CD4-positive, alpha-beta T cell treated with Interleukin-12 subunit alpha and Interleukin-12 subunit beta, for 1 hour (primary cell): Measurements from ENCODE around the gene PRKG2.

ENCODE experiments used
- DNase-seq: peaks from one replicate; pipeline ENCODE4 v3.0.0-alpha.2; 2020

Gene PRKG2

DNA sequence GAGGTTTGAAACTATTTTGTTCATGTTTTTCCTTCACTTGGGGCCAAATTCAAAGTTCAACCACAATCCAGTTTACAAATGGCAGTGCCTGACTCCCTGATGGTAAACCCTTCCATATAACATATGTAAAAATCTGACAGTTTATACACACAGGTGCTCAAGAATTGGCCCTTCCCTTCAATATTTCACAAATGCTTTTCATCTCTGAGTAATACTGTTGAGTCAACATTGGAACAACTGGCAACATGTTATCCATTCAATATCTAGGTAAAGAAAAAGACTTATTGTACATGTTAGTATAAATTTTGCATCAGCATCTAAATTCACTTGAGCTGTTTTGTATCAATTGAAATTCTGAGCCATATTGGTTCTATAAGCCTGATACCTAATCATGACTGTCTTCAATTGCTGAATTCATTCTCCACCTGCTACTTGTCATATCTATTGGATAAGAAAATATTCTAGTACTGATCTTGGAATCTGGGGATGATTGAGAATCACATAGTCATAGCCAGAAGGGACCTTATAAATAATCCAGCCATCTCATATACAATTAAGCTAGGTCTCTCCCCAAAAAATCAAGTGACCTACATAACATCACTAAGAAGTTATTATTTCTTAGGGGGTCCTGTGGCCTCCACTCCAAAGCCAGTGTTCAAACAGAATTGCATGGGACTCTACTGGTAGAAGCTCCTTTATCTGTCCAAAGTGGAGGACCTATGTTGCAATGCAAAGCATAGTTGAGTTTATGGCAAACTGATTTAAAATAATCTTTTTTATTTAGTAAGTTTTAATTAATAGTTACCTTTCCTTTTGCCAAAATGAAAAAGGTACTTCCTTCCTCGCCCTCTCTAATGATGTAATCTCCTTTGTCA is 61.9 kb downstream of the PRKG2 start:
- DNase-seq: no peak

- no peak for DNase-seq
These were observed 65.0 kb downstream of the PRKG2 start for GRCh38 chr4:81149976-81150375.

DNA sequence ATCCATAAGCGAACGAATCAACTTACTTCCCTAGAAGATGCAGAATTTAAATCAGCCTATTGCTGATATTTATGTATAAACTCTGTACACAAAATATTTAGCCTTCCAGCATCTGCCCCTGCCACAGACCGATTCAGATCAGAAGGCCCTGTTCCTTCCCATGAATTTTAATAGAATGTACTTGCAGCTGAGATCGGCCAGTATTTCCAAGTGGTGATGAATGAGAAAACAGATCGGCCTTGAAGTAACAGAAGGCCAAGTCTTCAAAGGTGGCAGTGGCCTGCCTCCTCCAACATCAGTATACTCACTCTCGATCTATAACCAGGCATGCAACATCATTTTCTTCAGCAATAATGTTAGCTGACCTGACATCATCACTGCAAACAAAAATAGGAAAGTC is 66.4 kb downstream of the PRKG2 start:
- DNase-seq: no peak

DNA sequence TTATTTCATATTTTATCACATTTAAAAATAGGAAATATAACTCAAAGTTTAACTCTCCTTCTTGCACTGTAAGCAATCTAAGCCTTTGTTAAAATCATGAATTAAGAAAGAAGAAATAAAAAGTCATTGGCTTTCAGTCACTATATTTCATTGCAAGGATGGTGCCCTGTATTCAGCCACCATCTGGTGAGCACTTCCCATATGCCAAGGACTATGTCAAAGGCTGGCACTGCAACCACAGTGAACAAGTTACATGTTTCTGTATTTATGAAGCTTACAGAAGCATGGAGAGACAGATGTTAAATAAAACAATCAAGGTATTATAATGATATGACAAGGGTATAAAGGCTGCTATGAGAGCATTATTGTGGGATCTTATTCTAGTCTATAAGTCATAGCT is 68.6 kb downstream of the PRKG2 start:
- no peak for DNase-seq

- DNase-seq: no peak
These were observed 71.8 kb downstream of the PRKG2 start for GRCh38 chr4:81143183-81143582.

DNA sequence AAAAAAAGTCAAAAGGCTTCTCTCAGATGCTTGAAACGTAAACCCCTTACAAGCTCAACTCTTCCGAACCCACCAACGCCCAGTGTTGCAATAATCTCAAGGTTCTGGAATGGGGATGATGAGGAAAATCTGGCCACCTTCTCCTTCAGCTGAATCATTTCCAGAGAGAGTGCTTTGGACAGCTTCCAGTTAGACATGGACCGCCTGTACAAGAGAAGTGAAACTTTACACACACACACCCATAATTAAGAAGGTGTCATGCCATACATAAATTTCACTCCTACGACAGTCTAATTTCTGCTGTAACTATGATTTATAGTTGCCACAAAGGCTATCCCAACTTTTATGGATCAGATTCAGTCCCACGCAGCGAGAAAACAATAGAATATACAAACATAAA is 72.3 kb downstream of the PRKG2 start:
- DNase-seq: no peak

- no peak for DNase-seq
These were observed 77.1 kb downstream of the PRKG2 start for GRCh38 chr4:81137894-81138293.

DNA sequence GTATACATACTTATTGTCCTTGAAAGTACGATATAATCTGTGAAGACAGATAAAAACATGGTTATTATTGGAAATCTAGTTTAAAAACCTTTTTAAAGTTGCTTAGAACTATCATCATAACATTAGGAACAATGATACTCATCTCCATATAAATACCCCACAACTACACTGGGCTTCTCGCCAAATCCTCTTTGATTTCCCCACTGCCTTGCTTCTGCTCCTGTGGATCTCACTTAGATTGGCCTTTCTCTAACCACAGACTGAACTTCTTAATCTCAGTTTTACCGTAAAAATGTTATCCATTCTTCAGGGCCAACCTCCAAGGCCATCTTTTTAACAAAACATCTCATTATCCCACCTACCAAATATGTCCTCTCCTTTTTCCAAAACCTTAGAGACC is 77.6 kb downstream of the PRKG2 start:
- DNase-seq: no peak

- DNase-seq: no peak
These were observed 78.7 kb downstream of the PRKG2 start for GRCh38 chr4:81136161-81136905.

- DNase-seq: no peak
These were observed 79.5 kb downstream of the PRKG2 start for GRCh38 chr4:81135501-81135900.

GRCh38 chr4:81131563-81131962 is 83.5 kb downstream of the PRKG2 start:
- DNase-seq: no peak

DNA sequence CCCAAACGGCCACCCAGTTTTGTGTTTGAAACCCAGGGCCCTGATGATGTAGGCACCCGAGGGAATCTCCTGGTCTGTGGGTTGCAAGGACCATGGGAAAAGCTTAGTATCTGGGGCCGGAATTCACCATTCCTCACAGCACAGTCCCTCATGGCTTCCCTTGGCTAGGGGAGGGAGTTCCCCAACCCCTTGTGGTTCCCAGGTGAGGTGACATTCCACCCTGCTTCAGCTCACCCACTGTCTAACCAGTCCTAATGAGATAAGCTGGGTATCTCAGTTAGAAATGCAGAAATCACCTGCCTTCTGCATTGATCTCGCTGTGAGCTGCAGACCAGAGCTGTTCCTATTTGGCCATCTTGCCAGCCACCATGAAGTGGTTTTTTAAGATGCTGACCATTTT is 84.0 kb downstream of the PRKG2 start:
- no peak for DNase-seq

DNA sequence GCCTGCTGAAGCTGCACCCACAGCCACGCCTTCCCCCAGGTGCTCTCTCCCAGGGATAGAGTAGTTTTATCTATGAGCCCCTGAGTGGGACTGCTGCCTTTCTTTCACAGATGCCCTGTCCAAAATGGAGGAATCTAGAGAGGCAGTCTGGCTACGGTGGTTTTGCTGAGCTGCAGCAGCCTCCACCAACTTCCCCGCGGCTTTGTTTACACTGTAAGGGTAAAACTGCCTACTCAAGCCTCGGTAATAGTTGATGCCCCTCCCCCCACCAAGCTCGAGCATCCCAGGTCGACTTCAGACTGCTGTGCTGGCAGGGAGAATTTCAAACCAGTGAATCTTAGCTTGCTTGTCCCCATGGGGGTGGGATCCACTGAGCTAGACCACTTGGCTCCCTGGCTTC is 84.5 kb downstream of the PRKG2 start:
- DNase-seq: no peak

DNA sequence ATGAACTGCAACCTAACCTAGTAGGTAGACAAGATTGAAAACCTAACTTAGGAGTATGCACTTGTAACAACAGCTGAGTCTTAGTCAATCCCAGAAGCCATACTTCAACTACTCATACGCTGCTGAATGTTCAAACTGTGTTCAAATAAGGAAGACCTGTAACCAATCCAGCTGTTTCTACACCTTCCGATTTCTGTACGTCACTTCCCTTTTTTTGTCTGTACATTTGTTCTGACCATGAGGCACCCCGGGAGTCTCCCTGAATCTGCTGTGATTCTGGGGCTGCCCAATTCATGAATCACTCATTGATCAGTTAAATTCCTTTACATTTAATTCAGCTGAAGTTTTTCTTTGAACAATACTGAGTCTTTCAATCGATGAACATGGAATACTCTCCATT is 95.0 kb downstream of the PRKG2 start:
- no peak for DNase-seq

GRCh38 chr4:81118086-81118485 is 96.9 kb downstream of the PRKG2 start:
- DNase-seq: no peak

DNA sequence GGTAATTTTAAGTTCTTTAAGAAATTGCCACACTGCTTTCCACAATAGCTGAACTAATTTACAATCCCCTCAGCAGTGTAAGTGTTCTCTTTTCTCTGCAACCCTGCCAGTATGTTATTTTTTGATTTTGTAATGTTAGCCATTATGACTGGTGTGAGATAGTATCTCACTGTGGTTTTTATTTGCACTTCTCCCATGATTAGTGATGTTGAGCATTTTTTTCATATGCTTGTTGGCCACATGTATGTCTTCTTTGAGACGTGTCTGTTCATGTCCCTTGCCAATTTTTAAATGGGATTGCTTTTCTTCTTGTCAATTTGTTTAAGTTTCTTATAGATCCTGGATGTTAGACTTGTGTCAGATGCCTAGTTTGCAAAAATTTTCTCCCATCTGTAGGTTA is 98.5 kb downstream of the PRKG2 start:
- no peak for DNase-seq

GRCh38 chr4:81113024-81113423 is 102.0 kb downstream of the PRKG2 start:
- DNase-seq: no peak

DNA sequence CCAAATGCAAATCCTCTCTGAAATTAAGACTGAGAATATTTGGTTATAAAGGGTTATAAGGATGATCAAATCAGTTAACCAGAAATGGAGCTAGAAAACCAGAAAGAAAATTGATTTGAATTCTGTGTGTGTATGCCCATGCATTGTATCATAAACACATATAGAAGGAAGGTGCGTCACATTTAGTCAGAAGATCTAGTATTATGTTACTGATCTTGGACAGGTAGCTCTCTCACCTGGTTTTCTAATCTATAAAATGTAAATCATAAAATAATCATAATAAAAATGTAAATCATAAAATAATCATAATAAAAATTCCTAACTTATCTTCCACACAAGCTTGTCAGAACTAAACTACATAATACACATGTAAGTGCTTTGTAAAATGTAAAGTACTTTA is 105.7 kb downstream of the PRKG2 start:
- DNase-seq: no peak

DNA sequence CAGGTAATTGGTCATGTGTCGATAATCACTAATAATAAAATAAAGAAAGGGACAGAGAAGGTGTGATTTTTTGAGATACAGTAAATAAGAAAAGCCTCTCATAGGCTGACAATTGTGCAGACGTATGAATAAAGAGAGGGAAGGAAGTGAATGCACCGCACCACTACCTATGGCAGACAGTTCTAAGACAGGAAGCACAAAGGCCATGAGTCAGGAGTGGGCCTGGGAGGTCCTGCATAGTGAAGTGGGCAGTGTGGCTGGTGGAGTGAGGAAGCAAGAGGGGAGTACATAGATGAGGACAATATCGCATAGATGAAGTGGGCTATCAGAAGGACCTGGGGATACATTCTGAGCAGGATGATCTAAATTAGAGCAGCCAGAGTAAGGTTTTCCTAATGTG is 108.9 kb downstream of the PRKG2 start:
- DNase-seq: no peak

GRCh38 chr4:81102107-81102506 is 112.9 kb downstream of the PRKG2 start:
- no peak for DNase-seq

- no peak for DNase-seq
These were observed 118.5 kb downstream of the PRKG2 start for GRCh38 chr4:81096566-81096965.

GRCh38 chr4:81095389-81095788 is 119.6 kb downstream of the PRKG2 start:
- DNase-seq: no peak

- DNase-seq: no peak
These were observed 121.2 kb downstream of the PRKG2 start for GRCh38 chr4:81093720-81094401.

GRCh38 chr4:81085979-81086378 is 129.0 kb downstream of the PRKG2 start:
- no peak for DNase-seq
